Ascending aorta (tissue), 2 donors: Measurements from ENCODE around the gene BIRC7. TPM values are rescaled to one million over a fixed set of nuclear protein-coding genes. Genes with fewer than 3 reads are reported as not detected.
A peak's percentile ranks its signal among the peaks of the same experiment; 100 is the strongest.

Experiments used
- DNase-seq, 2 donors: peaks; one replicate each; pipeline ENCODE4 v3.0.0-alpha.2; 2019; ENCODE audit warnings: low spot score in 2 of 2
- H3K27ac ChIP-seq, 2 donors: fragments of 200-600 bp; sonication (generic); one replicate each; pipeline ENCODE4 v1.5.1; 2016 to 2017; ENCODE audit warnings: mild to moderate bottlenecking in 1 of 2
- H3K27me3 ChIP-seq: fragments of 200-600 bp; sonication (generic); one replicate; pipeline ENCODE4 v1.5.1; 2017
- H3K36me3 ChIP-seq, 2 donors: fragments of 200-600 bp; sonication (generic); one replicate each; pipeline ENCODE4 v1.5.1; 2016
- H3K4me1 ChIP-seq, 2 donors: fragments of 200-600 bp; sonication (generic); one replicate each; pipeline ENCODE4 v1.5.1; 2016 to 2017; ENCODE audit warnings: mild to moderate bottlenecking in 1 of 2
- H3K4me3 ChIP-seq, 2 donors: fragments of 200-600 bp; sonication (generic); one replicate each; pipeline ENCODE4 v1.5.1; 2016 to 2017; ENCODE audit warnings: mild to moderate bottlenecking in 1 of 2
- H3K9me3 ChIP-seq, 2 donors: fragments of 200-600 bp; sonication (generic); one replicate each; pipeline ENCODE4 v1.5.1; 2016
- CTCF ChIP-seq, 3 experiments: fragments of 200-600 bp in 2 of 3; fragments of 450-650 bp in 1 of 3; sonication (generic) in 2 of 3; IDR thresholded peaks; one replicate each; pipeline ENCODE4 v1.5.1; 2016 to 2019; ENCODE audit warnings: antibody characterized with exemption in 3 of 3, mild to moderate bottlenecking in 1 of 3, moderate library complexity in 1 of 3
- intact Hi-C: fragments of 100-400 bp; cut with DNase I; formaldehyde crosslinking; loops from one replicate; pipeline ENCODE4 v1.15.1; 2023
- total RNA-seq: library from RNA; depleted of rRNA; stranded (reverse); fragments of >200 nt; gene quantifications from one replicate; pipeline ENCODE4 v1.1.0, GENCODE V29; 2016

BIRC7 gene
- total RNA-seq, 1 donor from 2014 or later: not detected

- intact Hi-C loops: no loop called here
- TF ChIP-seq CTCF (IDR thresholded peaks at IDR 0.05): no peak
Measured at GRCh38 chr20:63226042-63226943, 9.4 kb upstream of the BIRC7 start.

GRCh38 chr20:63227260-63227659 is 8.4 kb upstream of the BIRC7 start:
- H3K27me3 ChIP-seq: no peaks in the 10 kb centered on the region
- peaks cover 0 to 3% of the 10 kb centered on the region in 2 donors for H3K4me1 ChIP-seq
- no peak overlapping the region for H3K4me3 ChIP-seq
- H3K27ac ChIP-seq: no peak overlapping the region
- intact Hi-C loops: no loop called here
- no peaks in the 10 kb centered on the region for H3K36me3 ChIP-seq
- DNase-seq: no peak
- H3K9me3 ChIP-seq: no peaks in the 10 kb centered on the region
- no peak for TF ChIP-seq CTCF (IDR thresholded peaks at IDR 0.05)

More at GRCh38 chr20:63226042-63226943, 9.4 kb upstream of the BIRC7 start:
- Histone ChIP-seq H3K9me3 (no peaks in the 10 kb centered on the region), H3K36me3 (no peaks in the 10 kb centered on the region), H3K4me3 (no peak overlapping the region), H3K27me3 (no peaks in the 10 kb centered on the region), H3K27ac (no peak overlapping the region), H3K4me1 (peaks cover 0 to 3% of the 10 kb centered on the region in 2 donors)
- DNase-seq: no peak

- intact Hi-C loops: no loop called here
- H3K4me3 ChIP-seq: no peak overlapping the region
- no peak overlapping the region for H3K27ac ChIP-seq
- no peak for TF ChIP-seq CTCF (IDR thresholded peaks at IDR 0.05)
- H3K9me3 ChIP-seq: no peaks in the 10 kb centered on the region
- H3K36me3 ChIP-seq: no peaks in the 10 kb centered on the region
- DNase-seq: no peak
- peaks cover 3% of the 10 kb centered on the region for H3K27me3 ChIP-seq
- peaks cover 0 to 3% of the 10 kb centered on the region in 2 donors for H3K4me1 ChIP-seq
Measured at GRCh38 chr20:63228806-63229205, 6.9 kb upstream of the BIRC7 start.

GRCh38 chr20:63230800-63231268 is 4.9 kb upstream of the BIRC7 start:
- no peaks in the 10 kb centered on the region for H3K9me3 ChIP-seq
- no peak for DNase-seq
- TF ChIP-seq CTCF (IDR thresholded peaks at IDR 0.05): peak in 2 of 3 experiments; percentile 24 to 50
- H3K4me3 ChIP-seq: no peak overlapping the region
- no peaks in the 10 kb centered on the region for H3K36me3 ChIP-seq
- intact Hi-C loops: loop anchor here (5.0 kb wide), 1 partner anchor 174 kb away; no protein-coding TSS in a partner anchor
- H3K4me1 ChIP-seq: no peaks in the 10 kb centered on the region
- no peak overlapping the region for H3K27ac ChIP-seq
- peaks cover 3% of the 10 kb centered on the region for H3K27me3 ChIP-seq

- no peak for DNase-seq
- no peaks in the 10 kb centered on the region for H3K9me3 ChIP-seq
- no peak overlapping the region for H3K4me3 ChIP-seq
- H3K27ac ChIP-seq: no peak overlapping the region
- H3K36me3 ChIP-seq: no peaks in the 10 kb centered on the region
- no peaks in the 10 kb centered on the region for H3K4me1 ChIP-seq
- peaks cover 3% of the 10 kb centered on the region for H3K27me3 ChIP-seq
- intact Hi-C loops: loop anchor here (5.0 kb wide), 1 partner anchor 175 kb away; no protein-coding TSS in a partner anchor
- no peak for TF ChIP-seq CTCF (IDR thresholded peaks at IDR 0.05)
Measured at GRCh38 chr20:63232235-63233060, 3.3 kb upstream of the BIRC7 start.
